WTC11 (cell line): Measurements from ENCODE around the gene PIF1.

Source experiments
- CREB1 ChIP-seq: sonication (generic); formaldehyde crosslinking; IDR thresholded peaks from 2 replicates; pipeline ENCODE4 v1.8.0; 2023; ENCODE audit warnings: mild to moderate bottlenecking, missing genetic modification reagents
- FOXK1 ChIP-seq: sonication (generic); formaldehyde crosslinking; IDR thresholded peaks from 2 replicates; pipeline ENCODE4 v1.8.0; 2022; ENCODE audit warnings: mild to moderate bottlenecking, moderate library complexity, missing genetic modification reagents
- FOXP1 ChIP-seq: sonication (generic); formaldehyde crosslinking; IDR thresholded peaks from 2 replicates; pipeline ENCODE4 v1.8.0; 2022; ENCODE audit warnings: missing genetic modification reagents, mild to moderate bottlenecking, moderate library complexity, borderline replicate concordance
- NR2C2 ChIP-seq: sonication (generic); formaldehyde crosslinking; IDR thresholded peaks from 2 replicates; pipeline ENCODE4 v1.8.0; 2022; ENCODE audit warnings: mild to moderate bottlenecking, missing genetic modification reagents
- SMAD3 ChIP-seq: sonication (generic); formaldehyde crosslinking; IDR thresholded peaks from 2 replicates; pipeline ENCODE4 v1.8.0; 2022; ENCODE audit warnings: missing genetic modification reagents, mild to moderate bottlenecking, borderline replicate concordance
- SMAD4 ChIP-seq: sonication (generic); formaldehyde crosslinking; IDR thresholded peaks from 2 replicates; pipeline ENCODE4 v1.8.0; 2022; ENCODE audit warnings: mild to moderate bottlenecking, missing genetic modification reagents
- TEAD1 ChIP-seq: sonication (generic); formaldehyde crosslinking; IDR thresholded peaks from 2 replicates; pipeline ENCODE4 v1.8.0; 2022; ENCODE audit warnings: mild to moderate bottlenecking, missing genetic modification reagents
- ZNF219 ChIP-seq: sonication (generic); formaldehyde crosslinking; IDR thresholded peaks from 2 replicates; pipeline ENCODE4 v1.8.0; 2023; ENCODE audit warnings: missing genetic modification reagents, mild to moderate bottlenecking, borderline replicate concordance
- TF ChIP-seq, protein P1 (sequence below): sonication (generic); formaldehyde crosslinking; IDR thresholded peaks from 2 replicates; pipeline ENCODE4 v1.8.0; 2023; ENCODE audit warnings: missing genetic modification reagents
- TF ChIP-seq, protein P2 (sequence below): fragments of 200-600 bp; IDR thresholded peaks from 2 replicates; pipeline ENCODE4 v1.8.0; 2022; ENCODE audit warnings: antibody characterized with exemption
- TF ChIP-seq, protein P3 (sequence below): sonication (generic); formaldehyde crosslinking; IDR thresholded peaks from 2 replicates; pipeline ENCODE4 v1.8.1; 2022; ENCODE audit warnings: low read depth, mild to moderate bottlenecking, moderate library complexity, missing genetic modification reagents, borderline replicate concordance
- TF ChIP-seq, protein P4 (sequence below): sonication (generic); formaldehyde crosslinking; IDR thresholded peaks from 2 replicates; pipeline ENCODE4 v1.8.1; 2022; ENCODE audit warnings: low read depth, missing genetic modification reagents, borderline replicate concordance
- TF ChIP-seq, protein P5 (sequence below): fragments of 250-450 bp; sonication (Bioruptor Pico); IDR thresholded peaks from 2 replicates; pipeline ENCODE4 v1.9.0; 2021; ENCODE audit warnings: mild to moderate bottlenecking
- TF ChIP-seq, protein P6 (sequence below): sonication (generic); formaldehyde crosslinking; IDR thresholded peaks from 2 replicates; pipeline ENCODE4 v1.8.1; 2023; ENCODE audit warnings: mild to moderate bottlenecking, missing genetic modification reagents, moderate library complexity

DNA sequence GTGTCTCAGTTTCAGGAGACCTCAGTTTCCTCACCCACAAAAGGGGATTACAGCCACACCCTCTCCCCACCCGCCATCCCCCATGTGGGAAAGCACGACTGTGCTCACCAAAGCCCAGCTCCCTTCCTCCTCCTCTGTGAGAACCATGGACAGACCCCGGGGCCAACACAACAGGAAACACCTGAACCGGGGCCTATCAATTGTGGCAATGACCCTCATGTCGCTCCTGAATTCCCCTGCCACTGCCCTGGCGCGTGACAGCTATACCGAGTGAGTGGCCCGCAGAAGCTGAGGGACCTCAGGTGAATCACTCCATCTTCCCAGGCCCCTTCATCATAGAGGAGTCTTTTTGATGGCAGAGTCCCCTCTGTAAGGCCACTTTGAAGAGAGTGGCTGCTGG lies 44.9 kb upstream of the PIF1 start:
- TF ChIP-seq, protein P1, sequence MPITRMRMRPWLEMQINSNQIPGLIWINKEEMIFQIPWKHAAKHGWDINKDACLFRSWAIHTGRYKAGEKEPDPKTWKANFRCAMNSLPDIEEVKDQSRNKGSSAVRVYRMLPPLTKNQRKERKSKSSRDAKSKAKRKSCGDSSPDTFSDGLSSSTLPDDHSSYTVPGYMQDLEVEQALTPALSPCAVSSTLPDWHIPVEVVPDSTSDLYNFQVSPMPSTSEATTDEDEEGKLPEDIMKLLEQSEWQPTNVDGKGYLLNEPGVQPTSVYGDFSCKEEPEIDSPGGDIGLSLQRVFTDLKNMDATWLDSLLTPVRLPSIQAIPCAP (CRISPR knock-in tag): no peak
- TF ChIP-seq, protein P2, sequence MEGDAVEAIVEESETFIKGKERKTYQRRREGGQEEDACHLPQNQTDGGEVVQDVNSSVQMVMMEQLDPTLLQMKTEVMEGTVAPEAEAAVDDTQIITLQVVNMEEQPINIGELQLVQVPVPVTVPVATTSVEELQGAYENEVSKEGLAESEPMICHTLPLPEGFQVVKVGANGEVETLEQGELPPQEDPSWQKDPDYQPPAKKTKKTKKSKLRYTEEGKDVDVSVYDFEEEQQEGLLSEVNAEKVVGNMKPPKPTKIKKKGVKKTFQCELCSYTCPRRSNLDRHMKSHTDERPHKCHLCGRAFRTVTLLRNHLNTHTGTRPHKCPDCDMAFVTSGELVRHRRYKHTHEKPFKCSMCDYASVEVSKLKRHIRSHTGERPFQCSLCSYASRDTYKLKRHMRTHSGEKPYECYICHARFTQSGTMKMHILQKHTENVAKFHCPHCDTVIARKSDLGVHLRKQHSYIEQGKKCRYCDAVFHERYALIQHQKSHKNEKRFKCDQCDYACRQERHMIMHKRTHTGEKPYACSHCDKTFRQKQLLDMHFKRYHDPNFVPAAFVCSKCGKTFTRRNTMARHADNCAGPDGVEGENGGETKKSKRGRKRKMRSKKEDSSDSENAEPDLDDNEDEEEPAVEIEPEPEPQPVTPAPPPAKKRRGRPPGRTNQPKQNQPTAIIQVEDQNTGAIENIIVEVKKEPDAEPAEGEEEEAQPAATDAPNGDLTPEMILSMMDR: no peak
- no peak for TF ChIP-seq TEAD1
- TF ChIP-seq SMAD3 (CRISPR knock-in tag): no peak
- no peak for TF ChIP-seq FOXP1 (CRISPR knock-in tag)
- TF ChIP-seq FOXK1 (CRISPR knock-in tag): no peak
- TF ChIP-seq SMAD4: no peak
- TF ChIP-seq ZNF219 (CRISPR knock-in tag): no peak
- TF ChIP-seq, protein P3, sequence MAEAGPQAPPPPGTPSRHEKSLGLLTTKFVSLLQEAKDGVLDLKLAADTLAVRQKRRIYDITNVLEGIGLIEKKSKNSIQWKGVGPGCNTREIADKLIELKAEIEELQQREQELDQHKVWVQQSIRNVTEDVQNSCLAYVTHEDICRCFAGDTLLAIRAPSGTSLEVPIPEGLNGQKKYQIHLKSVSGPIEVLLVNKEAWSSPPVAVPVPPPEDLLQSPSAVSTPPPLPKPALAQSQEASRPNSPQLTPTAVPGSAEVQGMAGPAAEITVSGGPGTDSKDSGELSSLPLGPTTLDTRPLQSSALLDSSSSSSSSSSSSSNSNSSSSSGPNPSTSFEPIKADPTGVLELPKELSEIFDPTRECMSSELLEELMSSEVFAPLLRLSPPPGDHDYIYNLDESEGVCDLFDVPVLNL: no peak
- TF ChIP-seq NR2C2 (CRISPR knock-in tag): no peak
- no peak for TF ChIP-seq CREB1
- TF ChIP-seq, protein P4, sequence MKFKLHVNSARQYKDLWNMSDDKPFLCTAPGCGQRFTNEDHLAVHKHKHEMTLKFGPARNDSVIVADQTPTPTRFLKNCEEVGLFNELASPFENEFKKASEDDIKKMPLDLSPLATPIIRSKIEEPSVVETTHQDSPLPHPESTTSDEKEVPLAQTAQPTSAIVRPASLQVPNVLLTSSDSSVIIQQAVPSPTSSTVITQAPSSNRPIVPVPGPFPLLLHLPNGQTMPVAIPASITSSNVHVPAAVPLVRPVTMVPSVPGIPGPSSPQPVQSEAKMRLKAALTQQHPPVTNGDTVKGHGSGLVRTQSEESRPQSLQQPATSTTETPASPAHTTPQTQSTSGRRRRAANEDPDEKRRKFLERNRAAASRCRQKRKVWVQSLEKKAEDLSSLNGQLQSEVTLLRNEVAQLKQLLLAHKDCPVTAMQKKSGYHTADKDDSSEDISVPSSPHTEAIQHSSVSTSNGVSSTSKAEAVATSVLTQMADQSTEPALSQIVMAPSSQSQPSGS (CRISPR knock-in tag): no peak
- TF ChIP-seq, protein P5, sequence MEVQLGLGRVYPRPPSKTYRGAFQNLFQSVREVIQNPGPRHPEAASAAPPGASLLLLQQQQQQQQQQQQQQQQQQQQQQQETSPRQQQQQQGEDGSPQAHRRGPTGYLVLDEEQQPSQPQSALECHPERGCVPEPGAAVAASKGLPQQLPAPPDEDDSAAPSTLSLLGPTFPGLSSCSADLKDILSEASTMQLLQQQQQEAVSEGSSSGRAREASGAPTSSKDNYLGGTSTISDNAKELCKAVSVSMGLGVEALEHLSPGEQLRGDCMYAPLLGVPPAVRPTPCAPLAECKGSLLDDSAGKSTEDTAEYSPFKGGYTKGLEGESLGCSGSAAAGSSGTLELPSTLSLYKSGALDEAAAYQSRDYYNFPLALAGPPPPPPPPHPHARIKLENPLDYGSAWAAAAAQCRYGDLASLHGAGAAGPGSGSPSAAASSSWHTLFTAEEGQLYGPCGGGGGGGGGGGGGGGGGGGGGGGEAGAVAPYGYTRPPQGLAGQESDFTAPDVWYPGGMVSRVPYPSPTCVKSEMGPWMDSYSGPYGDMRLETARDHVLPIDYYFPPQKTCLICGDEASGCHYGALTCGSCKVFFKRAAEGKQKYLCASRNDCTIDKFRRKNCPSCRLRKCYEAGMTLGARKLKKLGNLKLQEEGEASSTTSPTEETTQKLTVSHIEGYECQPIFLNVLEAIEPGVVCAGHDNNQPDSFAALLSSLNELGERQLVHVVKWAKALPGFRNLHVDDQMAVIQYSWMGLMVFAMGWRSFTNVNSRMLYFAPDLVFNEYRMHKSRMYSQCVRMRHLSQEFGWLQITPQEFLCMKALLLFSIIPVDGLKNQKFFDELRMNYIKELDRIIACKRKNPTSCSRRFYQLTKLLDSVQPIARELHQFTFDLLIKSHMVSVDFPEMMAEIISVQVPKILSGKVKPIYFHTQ (CRISPR knock-in tag): no peak
- TF ChIP-seq, protein P6, sequence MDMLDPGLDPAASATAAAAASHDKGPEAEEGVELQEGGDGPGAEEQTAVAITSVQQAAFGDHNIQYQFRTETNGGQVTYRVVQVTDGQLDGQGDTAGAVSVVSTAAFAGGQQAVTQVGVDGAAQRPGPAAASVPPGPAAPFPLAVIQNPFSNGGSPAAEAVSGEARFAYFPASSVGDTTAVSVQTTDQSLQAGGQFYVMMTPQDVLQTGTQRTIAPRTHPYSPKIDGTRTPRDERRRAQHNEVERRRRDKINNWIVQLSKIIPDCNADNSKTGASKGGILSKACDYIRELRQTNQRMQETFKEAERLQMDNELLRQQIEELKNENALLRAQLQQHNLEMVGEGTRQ (CRISPR knock-in tag): no peak
